HepG2 (cell line): ENCODE measurements around the gene PFKP. TPM values are rescaled to one million over a fixed set of nuclear protein-coding genes. Genes with fewer than 3 reads are reported as not detected.

ENCODE experiments used
- ATAC-seq: fragments of 200-7000 bp; cut with Tn5 transposase; 3 replicates; pipeline ENCODE4 v1.9.1; 2020; ENCODE audit warnings: mild to moderate bottlenecking, moderate library complexity
- BruUV-seq: library from RNA; stranded (reverse); fragments of 400-500 nt; replicated peaks from 2 replicates; lab custom pipeline; 2021; lab: Mats Ljungman, UMichigan
- CTCF ChIA-PET: fragments of 300-600 bp; formaldehyde crosslinking; extraction: SDS; loops from one replicate; lab custom pipeline; 2021; ENCODE audit warnings: low total read pairs, inconsistent platforms, low intra/inter-chr PET ratio; lab: Yijun Ruan, JAX
- POLR2A ChIA-PET: fragments of 350-600 bp; sonication (Branson Sonifier 250); formaldehyde crosslinking; loops from one replicate; lab custom pipeline; 2020; ENCODE audit warnings: antibody characterized with exemption, inconsistent platforms; lab: Yijun Ruan, JAX
- DNase-seq: peaks from one replicate; pipeline ENCODE4 v3.0.0-alpha.2; 2015; ENCODE audit warnings: low spot score
- FAIRE-seq: peaks from 3 replicates; lab custom pipeline; 2011; peaks lifted over from hg19 to GRCh38; lab: Jason Lieb, UNC
- H2AFZ ChIP-seq: one replicate; pipeline ENCODE4 v1.6.1; 2011; ENCODE audit warnings: low read length, inconsistent platforms
- H3K27ac ChIP-seq: fragments of 300-600 bp; 3 replicates; pipeline ENCODE4 v1.8.0; 2011; ENCODE audit warnings: mixed run types, mild to moderate bottlenecking, mixed read lengths, low read length, inconsistent platforms; ENCODE audit not compliant: insufficient read depth; ENCODE audit errors: extremely low read length
- H3K27me3 ChIP-seq, 2 experiments: fragments of 200-600 bp in 1 of 2; 2 replicates in 1 of 2; 3 replicates in 1 of 2; pipeline versions ENCODE4 v1.6.0 to v1.8.0; 2011; ENCODE audit warnings: low read length in 2 of 2, mild to moderate bottlenecking in 2 of 2, moderate library complexity in 2 of 2, inconsistent platforms in 1 of 2; ENCODE audit not compliant: insufficient read depth in 2 of 2, control insufficient read depth in 1 of 2
- H3K36me3 ChIP-seq, 2 experiments: fragments of 200-600 bp in 1 of 2; replicated peaks in 1 of 2; 2 replicates in 1 of 2; 3 replicates in 1 of 2; pipeline versions ENCODE4 v1.5.1 to v1.8.0; 2011; ENCODE audit warnings: low read length in 2 of 2, inconsistent platforms in 1 of 2; ENCODE audit not compliant: insufficient read depth in 2 of 2, control insufficient read depth in 1 of 2
- H3K4me1 ChIP-seq: 2 replicates; pipeline ENCODE4 v1.5.1; 2012; ENCODE audit warnings: low read length, inconsistent platforms; ENCODE audit not compliant: insufficient read depth
- H3K4me2 ChIP-seq: 2 replicates; pipeline ENCODE4 v1.6.0; 2011; ENCODE audit warnings: low read depth, low read length, inconsistent platforms
- H3K4me3 ChIP-seq, 3 experiments: fragments of 200-600 bp in 1 of 3; sonication (generic), shearing (Covaris generic) in 1 of 3; replicated peaks in 1 of 3; 2 replicates each; pipeline ENCODE4 v1.5.1; 2011 to 2016; ENCODE audit warnings: low read length in 3 of 3, inconsistent platforms in 2 of 3, low read depth in 2 of 3, mild to moderate bottlenecking in 2 of 3, control low read depth in 1 of 3, mixed read lengths in 1 of 3; ENCODE audit not compliant: insufficient read depth in 1 of 3
- H3K79me2 ChIP-seq: one replicate; pipeline ENCODE4 v1.6.1; 2011; ENCODE audit warnings: low read length, inconsistent platforms; ENCODE audit not compliant: insufficient read depth
- H3K9ac ChIP-seq: 2 replicates; pipeline ENCODE4 v1.6.0; 2011; ENCODE audit warnings: mild to moderate bottlenecking, low read depth, low read length, inconsistent platforms; ENCODE audit not compliant: insufficient read depth
- H3K9me3 ChIP-seq: 2 replicates; pipeline ENCODE4 v1.5.1; 2012; ENCODE audit warnings: mild to moderate bottlenecking, low read length
- H4K20me1 ChIP-seq: 2 replicates; pipeline ENCODE4 v1.6.0; 2011; ENCODE audit warnings: inconsistent platforms, mild to moderate bottlenecking, low read length, moderate library complexity; ENCODE audit not compliant: insufficient read depth
- AKNA ChIP-seq: sonication (generic); formaldehyde crosslinking; IDR thresholded peaks from 2 replicates; pipeline ENCODE4 v1.4.0; 2020; ENCODE audit warnings: missing genetic modification reagents, borderline replicate concordance
- BRD4 ChIP-seq: sonication (generic); formaldehyde crosslinking; IDR thresholded peaks from 2 replicates; pipeline ENCODE4 v1.4.0; 2020; ENCODE audit warnings: missing genetic modification reagents
- E2F5 ChIP-seq: sonication (generic); formaldehyde crosslinking; conservative IDR thresholded peaks from 2 replicates; pipeline ENCODE4 v1.4.0; 2020; ENCODE audit warnings: missing genetic modification reagents
- HBP1 ChIP-seq: IDR thresholded peaks from 2 replicates; pipeline ENCODE4 v1.6.1; 2016; ENCODE audit warnings: low read depth, control low read depth
- KDM3A ChIP-seq: IDR thresholded peaks from 2 replicates; pipeline ENCODE4 v1.6.1; 2018; ENCODE audit warnings: low read depth, missing compliant biosample characterization
- NAIF1 ChIP-seq: sonication (generic); formaldehyde crosslinking; IDR thresholded peaks from 2 replicates; pipeline ENCODE4 v1.5.0; 2020; ENCODE audit warnings: mild to moderate bottlenecking, missing genetic modification reagents, borderline replicate concordance
- PAWR ChIP-seq: sonication (generic); formaldehyde crosslinking; IDR thresholded peaks from 2 replicates; pipeline ENCODE4 v1.4.0; 2020; ENCODE audit warnings: missing genetic modification reagents, mild to moderate bottlenecking, borderline replicate concordance
- PBX2 ChIP-seq: IDR thresholded peaks from 2 replicates; pipeline ENCODE4 v1.6.1; 2016; ENCODE audit warnings: control low read depth
- RAD51 ChIP-seq: fragments of 450-650 bp; IDR thresholded peaks from 2 replicates; pipeline ENCODE4 v1.6.1; 2016; ENCODE audit warnings: borderline replicate concordance
- STAG1 ChIP-seq: sonication (generic); formaldehyde crosslinking; IDR thresholded peaks from 2 replicates; pipeline ENCODE4 v1.4.0; 2020; ENCODE audit warnings: missing genetic modification reagents
- ZNF138 ChIP-seq: sonication (generic); formaldehyde crosslinking; IDR thresholded peaks from 2 replicates; pipeline ENCODE4 v1.5.0; 2020; ENCODE audit warnings: mild to moderate bottlenecking, low read depth, missing genetic modification reagents
- ZNF331 ChIP-seq: sonication (generic); formaldehyde crosslinking; IDR thresholded peaks from 2 replicates; pipeline ENCODE4 v1.4.0; 2020; ENCODE audit warnings: missing genetic modification reagents
- ZNF598 ChIP-seq: sonication (generic); formaldehyde crosslinking; IDR thresholded peaks from 2 replicates; pipeline ENCODE4 v1.5.1; 2020; ENCODE audit warnings: mild to moderate bottlenecking, missing genetic modification reagents, borderline replicate concordance
- ZNF782 ChIP-seq: sonication (generic); formaldehyde crosslinking; IDR thresholded peaks from 2 replicates; pipeline ENCODE4 v1.4.0; 2020; ENCODE audit warnings: missing genetic modification reagents, mild to moderate bottlenecking, borderline replicate concordance
- WGBS: methylation state at CpG from one replicate; pipeline ENCODE4 v1.1.6; 2017; ENCODE audit warnings: low lambda C conversion rate; 5-methylcytosine and 5-hydroxymethylcytosine counted together
- in situ Hi-C: cut with HindIII; loops from 2 replicates; pipeline ENCODE4 v1.10.0; 2017; ENCODE audit warnings: low pct_unique_long_range_greater_than_20kb; ENCODE audit not compliant: extremely low pct_ligation_motif_present
- intact Hi-C: fragments of 100-400 bp; cut with micrococcal nuclease; formaldehyde crosslinking; loops from one replicate; pipeline ENCODE4 v1.10.0; 2022; ENCODE audit not compliant: unreplicated experiment
- polyA plus RNA-seq, 8 experiments: library from polyadenylated mRNA; depleted of rRNA in 3 of 8; stranded (reverse) in 7 of 8; unstranded in 1 of 8; fragments of >200 nt; fragmentation: Illumina TruSeq in 4 of 8; extraction: Trizol in 4 of 8; gene quantifications; 2 replicates each; pipeline versions ENCODE4 v1.2.1 to v1.2.3, GENCODE V29; 2011 to 2016; ENCODE audit warnings: low read depth in 4 of 8, missing spikeins in 1 of 8, mixed read lengths in 1 of 8; ENCODE audit not compliant: insufficient read depth in 1 of 8
- total RNA-seq, 5 experiments: library from RNA; depleted of rRNA; stranded (reverse); fragments of >200 nt; fragmentation: Illumina TruSeq; extraction: Trizol; gene quantifications; 2 replicates each; pipeline ENCODE4 v1.2.3, GENCODE V29; 2016; ENCODE audit warnings: low read depth in 1 of 5

Gene PFKP
- total and polyA plus RNA-seq, 2 of the 13 experiments (the other 11 are each of a cell fraction or from before 2014, with no cell fraction given), result 0.80 to 2.4 TPM

GRCh38 chr10:3173171-3173878 lies 106.0 kb downstream of the PFKP start (continued):
- TF ChIP-seq PAWR (CRISPR knock-in tag), result no peak
- TF ChIP-seq, all 625 proteins: peak for 6

- Histone ChIP-seq H3K4me2 (no peak overlapping the region), H3K4me1 (peaks cover 10% of the 10 kb centered on the region; the same call in 1 of the 2 replicates), H3K79me2 (no peaks in the 10 kb centered on the region), H3K9me3 (no peaks in the 10 kb centered on the region), H3K4me3 (no peak overlapping the region), H3K36me3 (no peaks in the 10 kb centered on the region), H3K27me3 (peaks cover 0 to 10% of the 10 kb centered on the region in 2 experiments; a peak in 2 of 5 replicates), H3K9ac (no peak overlapping the region), H2AFZ (no peak overlapping the region), H3K27ac (no peak overlapping the region), H4K20me1 (no peaks in the 10 kb centered on the region)
- intact Hi-C loops, result no loop called here
- POLR2A ChIA-PET, result no interaction called here
- WGBS, result 46% methylated on average over 5 of the region's 5 CpGs
- in situ Hi-C loops, result no loop called here
- DNase-seq (no peak), ATAC-seq (no peak), FAIRE-seq (no peak)
- no TSS peak for BruUV-seq
- CTCF ChIA-PET, result no interaction called here
- TF ChIP-seq ZNF138 (CRISPR knock-in tag) (no peak), ZNF331 (no peak), HBP1 (CRISPR knock-in tag) (no peak), AKNA (no peak), KDM3A (no peak), ZNF782 (CRISPR knock-in tag) (no peak), RAD51 (no peak), BRD4 (CRISPR knock-in tag) (no peak), PBX2 (no peak), NAIF1 (CRISPR knock-in tag) (no peak), STAG1 (no peak), ZNF598 (CRISPR knock-in tag) (no peak), E2F5 (CRISPR knock-in tag) (no peak)
Observed at GRCh38 chr10:3178042-3178441, 110.7 kb downstream of the PFKP start.
